ENCODE measurements around the gene VAMP5. TPM values are rescaled to one million over a fixed set of nuclear protein-coding genes. Genes with fewer than 3 reads are reported as not detected.
"Not testable (repeated sequence)": the region's sequence is repeated elsewhere in the genome, so short reads cannot be mapped to it uniquely, and the experiment has no call there.

Gene VAMP5
- total RNA-seq, 1 donor from 2014 or later: 1.8 TPM

- no peak for TF ChIP-seq CTCF (IDR thresholded peaks at IDR 0.05)
- H3K27me3 Mint-ChIP-seq (ENCODE audit: low read depth): no peaks in the 10 kb centered on the region
- H3K9me3 Mint-ChIP-seq (ENCODE audit: low read depth): no peaks in the 10 kb centered on the region
- H3K27ac Mint-ChIP-seq (ENCODE audit: unreplicated experiment): peak overlapping the region; percentile 80
- peaks cover 55% of the 10 kb centered on the region for H3K4me1 Mint-ChIP-seq (ENCODE audit: low read depth)
- peak overlapping the region; percentile 83 for H3K4me3 Mint-ChIP-seq (ENCODE audit: unreplicated experiment)
- no peak for DNase-seq (ENCODE audit: low spot score)
- no peaks in the 10 kb centered on the region for H3K36me3 Mint-ChIP-seq (ENCODE audit: low read depth)
Observed at GRCh38 chr2:85601771-85602475, 17.7 kb downstream of the VAMP5 start.

GRCh38 chr2:85602476-85603234 is 18.4 kb downstream of the VAMP5 start, which contains the start of gene TMEM150A:
TSS of gene TMEM150A (minus strand) at chr2:85602698. CDS start at chr2:85601948, 750 bp downstream.
- DNase-seq (ENCODE audit: low spot score): peak; percentile 98
- TF ChIP-seq CTCF (IDR thresholded peaks at IDR 0.05): peak; percentile 66
- H3K9me3 Mint-ChIP-seq (ENCODE audit: low read depth): no peaks in the 10 kb centered on the region
- no peaks in the 10 kb centered on the region for H3K36me3 Mint-ChIP-seq (ENCODE audit: low read depth)
- H3K27me3 Mint-ChIP-seq (ENCODE audit: low read depth): no peaks in the 10 kb centered on the region
- H3K27ac Mint-ChIP-seq (ENCODE audit: unreplicated experiment): peak within 1 kb of the TSS; percentile 96
- peak within 1 kb of the TSS; percentile 83 for H3K4me3 Mint-ChIP-seq (ENCODE audit: unreplicated experiment)
- H3K4me1 Mint-ChIP-seq (ENCODE audit: low read depth): peaks cover 57% of the 10 kb centered on the region

- H3K36me3 Mint-ChIP-seq (ENCODE audit: low read depth); H3K9me3 Mint-ChIP-seq (ENCODE audit: low read depth); H3K27me3 Mint-ChIP-seq (ENCODE audit: low read depth); DNase-seq (ENCODE audit: low spot score): not testable (repeated sequence)
- Mint-ChIP-seq H3K4me3 (ENCODE audit: unreplicated experiment) (peak overlapping the region; percentile 80), H3K4me1 (ENCODE audit: low read depth) (peaks cover 68% of the 10 kb centered on the region), H3K27ac (ENCODE audit: unreplicated experiment) (peak overlapping the region; percentile 96)
Observed at GRCh38 chr2:85604133-85604444, 19.9 kb downstream of the VAMP5 start.

- Mint-ChIP-seq H3K27ac (ENCODE audit: unreplicated experiment) (peak overlapping the region; percentile 89), H3K4me3 (ENCODE audit: unreplicated experiment) (no peak overlapping the region), H3K4me1 (ENCODE audit: low read depth) (peaks cover 72% of the 10 kb centered on the region), H3K9me3 (ENCODE audit: low read depth) (no peaks in the 10 kb centered on the region), H3K36me3 (ENCODE audit: low read depth) (peaks cover 5% of the 10 kb centered on the region), H3K27me3 (ENCODE audit: low read depth) (no peaks in the 10 kb centered on the region)
- DNase-seq (ENCODE audit: low spot score): no peak
- no peak for TF ChIP-seq CTCF (IDR thresholded peaks at IDR 0.05)
Observed at GRCh38 chr2:85604568-85605339, 20.5 kb downstream of the VAMP5 start.

- Mint-ChIP-seq H3K36me3 (ENCODE audit: low read depth) (peaks cover 5% of the 10 kb centered on the region), H3K27ac (ENCODE audit: unreplicated experiment) (peak overlapping the region; percentile 89), H3K4me3 (ENCODE audit: unreplicated experiment) (peak overlapping the region; percentile 11), H3K9me3 (ENCODE audit: low read depth) (no peaks in the 10 kb centered on the region), H3K27me3 (ENCODE audit: low read depth) (no peaks in the 10 kb centered on the region), H3K4me1 (ENCODE audit: low read depth) (peaks cover 77% of the 10 kb centered on the region)
- TF ChIP-seq CTCF (IDR thresholded peaks at IDR 0.05): no peak
- no peak for DNase-seq (ENCODE audit: low spot score)
Observed at GRCh38 chr2:85605406-85606115, 21.3 kb downstream of the VAMP5 start.

Measured in chondrocyte (in vitro differentiated cells).